OCI-LY7 (cell line): ENCODE data around the gene SINHCAF. TPM values are rescaled to one million over a fixed set of nuclear protein-coding genes. Genes with fewer than 3 reads are reported as not detected.
A peak's percentile ranks its signal among the peaks of the same experiment; 100 is the strongest.
"Not testable (repeated sequence)": the region's sequence is repeated elsewhere in the genome, so short reads cannot be mapped to it uniquely, and the experiment has no call there.

Experiments used
- BruUV-seq: library from RNA; stranded (reverse); fragments of 400-500 nt; replicated peaks from 2 replicates; lab custom pipeline; 2021; lab: Mats Ljungman, UMichigan
- CTCF ChIA-PET: fragments of 300-600 bp; sonication (Branson Sonifier 250); formaldehyde crosslinking; loops from one replicate; lab custom pipeline; 2022; ENCODE audit warnings: antibody characterized with exemption; ENCODE audit not compliant: unreplicated experiment; lab: Charles Lee
- POLR2A ChIA-PET: fragments of 300-600 bp; sonication (Branson Sonifier 250); formaldehyde crosslinking; loops from one replicate; lab custom pipeline; 2022; ENCODE audit warnings: antibody characterized with exemption; lab: Charles Lee
- DNase-seq: peaks from one replicate; pipeline ENCODE4 v3.0.0-alpha.2; 2015; ENCODE audit warnings: low spot score
- H2AFZ ChIP-seq: fragments of 200-600 bp; sonication (generic), shearing (Covaris generic); 2 replicates; pipeline ENCODE4 v1.6.1; 2014; ENCODE audit warnings: mild to moderate bottlenecking, antibody characterized with exemption, low read length, moderate library complexity
- H3K27ac ChIP-seq: fragments of 200-600 bp; sonication (generic); 2 replicates; pipeline ENCODE4 v1.5.1; 2014; ENCODE audit warnings: mixed run types, low read depth, mild to moderate bottlenecking, moderate library complexity, low read length, inconsistent platforms; ENCODE audit not compliant: poor library complexity, severe bottlenecking
- H3K36me3 ChIP-seq: fragments of 200-600 bp; sonication (generic); 2 replicates; pipeline ENCODE4 v1.6.1; 2014; ENCODE audit warnings: mild to moderate bottlenecking, antibody characterized with exemption, low read length, moderate library complexity, mixed read lengths; ENCODE audit not compliant: insufficient read depth
- H3K4me1 ChIP-seq: fragments of 200-600 bp; sonication (generic); 2 replicates; pipeline ENCODE4 v1.5.1; 2014; ENCODE audit warnings: mild to moderate bottlenecking, low read length; ENCODE audit not compliant: insufficient read depth, poor library complexity, severe bottlenecking
- H3K4me2 ChIP-seq: fragments of 200-600 bp; sonication (generic); 2 replicates; pipeline ENCODE4 v1.6.1; 2014; ENCODE audit warnings: mild to moderate bottlenecking, low read length
- H3K4me3 ChIP-seq: fragments of 200-600 bp; sonication (generic); 2 replicates; pipeline ENCODE4 v1.5.1; 2014; ENCODE audit warnings: mild to moderate bottlenecking, low read depth, low read length; ENCODE audit not compliant: poor library complexity, severe bottlenecking
- H3K79me2 ChIP-seq: fragments of 200-600 bp; sonication (generic); 2 replicates; pipeline ENCODE4 v1.6.1; 2016; ENCODE audit warnings: low read depth, mild to moderate bottlenecking, low read length, moderate library complexity, mixed read lengths; ENCODE audit not compliant: insufficient read depth
- H3K9me2 ChIP-seq: fragments of 200-600 bp; sonication (generic); 2 replicates; pipeline ENCODE4 v1.6.1; 2016; ENCODE audit warnings: mild to moderate bottlenecking, low read length, mixed read lengths; ENCODE audit not compliant: insufficient read depth
- H3K9me3 ChIP-seq: fragments of 200-600 bp; sonication (generic); 2 replicates; pipeline ENCODE4 v1.6.1; 2014; ENCODE audit warnings: mild to moderate bottlenecking, mixed run types, low read length, mixed read lengths
- H4K20me1 ChIP-seq: fragments of 200-600 bp; sonication (generic); 2 replicates; pipeline ENCODE4 v1.6.1; 2014; ENCODE audit warnings: mild to moderate bottlenecking, antibody characterized with exemption, low read length, moderate library complexity, mixed read lengths; ENCODE audit not compliant: insufficient read depth
- CTCF ChIP-seq: fragments of 200-600 bp; sonication (generic); conservative IDR thresholded peaks from 2 replicates; pipeline ENCODE4 v1.5.1; 2014; ENCODE audit warnings: mild to moderate bottlenecking, antibody characterized with exemption, low read length, moderate library complexity, mixed read lengths
- EZH2phosphoT487 ChIP-seq: fragments of 200-600 bp; sonication (generic); IDR thresholded peaks from 2 replicates; pipeline ENCODE4 v1.6.1; 2018; ENCODE audit warnings: low read depth, borderline replicate concordance, mild to moderate bottlenecking, mixed run types, antibody characterized with exemption, low read length, moderate library complexity, mixed read lengths
- intact Hi-C: fragments of 100-400 bp; cut with micrococcal nuclease; formaldehyde crosslinking; loops from one replicate; pipeline ENCODE4 v1.10.0; 2022; ENCODE audit not compliant: unreplicated experiment
- total RNA-seq, 2 experiments: library from RNA; depleted of rRNA in 1 of 2; stranded (reverse); fragments of >200 nt in 1 of 2; shearing (Covaris generic) in 1 of 2; gene quantifications; 2 replicates each; pipeline ENCODE4 v1.2.3, GENCODE V29; 2014 to 2022

SINHCAF gene
- total RNA-seq, 2 experiments from 2014 or later, result 51.0 to 86.2 TPM

GRCh38 chr12:31259136-31259886, 66.6 kb downstream of the SINHCAF start:
- no peak for TF ChIP-seq CTCF
- no peak for TF ChIP-seq EZH2phosphoT487
- intact Hi-C loops, result no loop called here
- H3K4me2 ChIP-seq, result no peak overlapping the region
- no peak overlapping the region for H2AFZ ChIP-seq
- no peaks in the 10 kb centered on the region for H3K9me3 ChIP-seq
- H3K4me1 ChIP-seq, result no peaks in the 10 kb centered on the region
- POLR2A ChIA-PET, result interaction anchor here (0.5 kb wide), 2 partner anchors 374 to 718 kb away, joined by 3 to 4 read pairs; no protein-coding TSS in a partner anchor
- H3K4me3 ChIP-seq, result no peak overlapping the region
- CTCF ChIA-PET, result interaction anchor here (1.2 kb wide), 1 partner anchor 13 kb away, joined by 4 read pairs; no protein-coding TSS in a partner anchor
- H3K27ac ChIP-seq, result no peak overlapping the region
- no peaks in the 10 kb centered on the region for H4K20me1 ChIP-seq
- no peaks in the 10 kb centered on the region for H3K79me2 ChIP-seq
- DNase-seq, result no peak
- no peaks in the 10 kb centered on the region for H3K36me3 ChIP-seq
- BruUV-seq, result no TSS peak
- H3K9me2 ChIP-seq, result no peaks in the 10 kb centered on the region

- Histone ChIP-seq H3K9me3 (no peaks in the 10 kb centered on the region), H2AFZ (no peak overlapping the region), H3K79me2 (no peaks in the 10 kb centered on the region), H3K27ac (no peak overlapping the region), H3K4me1 (peaks cover 9% of the 10 kb centered on the region), H3K36me3 (no peaks in the 10 kb centered on the region), H4K20me1 (no peaks in the 10 kb centered on the region), H3K9me2 (no peaks in the 10 kb centered on the region), H3K4me2 (no peak overlapping the region), H3K4me3 (no peak overlapping the region)
- intact Hi-C loops, result no loop called here
- CTCF ChIA-PET, result no interaction called here
- no peak for TF ChIP-seq EZH2phosphoT487
- POLR2A ChIA-PET, result interaction anchor here (0.6 kb wide), 1 partner anchor 362 kb away, joined by 3 read pairs; no protein-coding TSS in a partner anchor
- DNase-seq, result no peak
- no TSS peak for BruUV-seq
Observed at GRCh38 chr12:31257784-31258183, 68.2 kb downstream of the SINHCAF start.

- intact Hi-C loops, result loop anchor here (5.0 kb wide), 2 partner anchors 385 to 400 kb away; no protein-coding TSS in a partner anchor
- POLR2A ChIA-PET, result interaction anchor here (0.7 to 0.8 kb wide), 2 partner anchors 10 to 20 kb away, joined by 3 read pairs; no protein-coding TSS in a partner anchor
- BruUV-seq, result not testable (repeated sequence)
Observed at GRCh38 chr12:31251707-31252611, 74.0 kb downstream of the SINHCAF start.

More at GRCh38 chr12:31251707-31252611, 74.0 kb downstream of the SINHCAF start:
- TF ChIP-seq CTCF, result peak; percentile 72
- H3K4me1 ChIP-seq, H3K79me2 ChIP-seq, H3K4me2 ChIP-seq, CTCF ChIA-PET, H4K20me1 ChIP-seq, H3K27ac ChIP-seq, H3K36me3 ChIP-seq, H2AFZ ChIP-seq, H3K4me3 ChIP-seq, H3K9me3 ChIP-seq, H3K9me2 ChIP-seq: not testable (repeated sequence)
- DNase-seq, result peak; percentile 21
